SU-DHL-6 (cell line): ENCODE data around the gene SFTPB.
"Not testable (repeated sequence)": the region's sequence is repeated elsewhere in the genome, so short reads cannot be mapped to it uniquely, and the experiment has no call there.

ENCODE experiments used
- H2AFZ ChIP-seq: fragments of 200-600 bp; sonication (generic); 2 replicates; pipeline ENCODE4 v1.6.1; 2014; ENCODE audit warnings: low read depth, mild to moderate bottlenecking, moderate library complexity, mixed read lengths, antibody characterized with exemption, low read length; ENCODE audit not compliant: severe bottlenecking
- H3F3A ChIP-seq: fragments of 200-600 bp; shearing (Covaris generic); 2 replicates; pipeline ENCODE4 v1.6.0; 2016; ENCODE audit warnings: antibody characterized with exemption, mild to moderate bottlenecking; ENCODE audit not compliant: insufficient read depth
- H3K27ac ChIP-seq: fragments of 200-600 bp; sonication (generic); 2 replicates; pipeline ENCODE4 v1.5.1; 2016; ENCODE audit warnings: low read depth, mild to moderate bottlenecking, low read length, moderate library complexity, mixed read lengths
- H3K27me3 ChIP-seq: fragments of 200-600 bp; sonication (generic), shearing (Covaris generic); 2 replicates; pipeline ENCODE4 v1.6.0; 2014; ENCODE audit warnings: mild to moderate bottlenecking, low read length
- H3K36me3 ChIP-seq: fragments of 200-600 bp; sonication (generic); 2 replicates; pipeline ENCODE4 v1.6.1; 2014; ENCODE audit warnings: mild to moderate bottlenecking, low read length, mixed read lengths
- H3K4me2 ChIP-seq: fragments of 300-600, 200-600 bp; shearing (Covaris generic), sonication (generic); 2 replicates; pipeline ENCODE4 v1.6.0; 2014; ENCODE audit warnings: low read length, low read depth, mild to moderate bottlenecking; ENCODE audit not compliant: poor library complexity, severe bottlenecking
- H3K4me3 ChIP-seq: fragments of 200-600 bp; sonication (generic); 2 replicates; pipeline ENCODE4 v1.5.1; 2014; ENCODE audit warnings: antibody characterized with exemption, low read length, mild to moderate bottlenecking, mixed read lengths; ENCODE audit not compliant: insufficient read depth, poor library complexity, severe bottlenecking
- H3K79me2 ChIP-seq: fragments of 200-600 bp; sonication (generic); 2 replicates; pipeline ENCODE4 v1.6.1; 2014; ENCODE audit warnings: mild to moderate bottlenecking, low read length, moderate library complexity; ENCODE audit not compliant: insufficient read depth
- H3K9ac ChIP-seq: fragments of 200-600 bp; sonication (generic); 2 replicates; pipeline ENCODE4 v1.7.0; 2014; ENCODE audit warnings: mild to moderate bottlenecking, low read length
- H3K9me2 ChIP-seq: fragments of 200-600 bp; sonication (generic); replicated peaks from 2 replicates; pipeline ENCODE4 v1.6.1; 2014; ENCODE audit warnings: low read length; ENCODE audit not compliant: insufficient read depth
- H3K9me3 ChIP-seq: fragments of 200-600 bp; sonication (generic); 2 replicates; pipeline ENCODE4 v1.6.1; 2014; ENCODE audit warnings: low read length, mixed read lengths; ENCODE audit not compliant: insufficient read depth
- H4K20me1 ChIP-seq: fragments of 200-600 bp; sonication (generic); 2 replicates; pipeline ENCODE4 v1.6.1; 2014; ENCODE audit warnings: low read depth, mild to moderate bottlenecking, antibody characterized with exemption, low read length, moderate library complexity, mixed read lengths
- CTCF ChIP-seq: fragments of 200-600 bp; sonication (generic); IDR thresholded peaks from one replicate; pipeline ENCODE4 v1.5.1; 2017; ENCODE audit warnings: antibody characterized with exemption, mild to moderate bottlenecking, low read length, moderate library complexity; ENCODE audit not compliant: insufficient read depth, poor library complexity, severe bottlenecking
- EZH2phosphoT487 ChIP-seq: fragments of 200-600 bp; sonication (generic), shearing (Covaris generic); conservative IDR thresholded peaks from 2 replicates; pipeline ENCODE4 v1.6.1; 2018; ENCODE audit warnings: mild to moderate bottlenecking, antibody characterized with exemption, low read length, moderate library complexity, mixed read lengths

SFTPB gene

GRCh38 chr2:85675427-85675826 lies 7.4 kb upstream of the SFTPB start:
- H3K36me3 ChIP-seq = no peaks in the 10 kb centered on the region
- H3K4me2 ChIP-seq = no peak overlapping the region
- H3K9ac ChIP-seq = no peak overlapping the region
- no peaks in the 10 kb centered on the region for H3K9me2 ChIP-seq
- no peaks in the 10 kb centered on the region for H3F3A ChIP-seq
- no peaks in the 10 kb centered on the region for H4K20me1 ChIP-seq
- no peak overlapping the region for H3K4me3 ChIP-seq
- no peak overlapping the region for H3K27ac ChIP-seq
- H3K9me3 ChIP-seq = no peaks in the 10 kb centered on the region
- no peak overlapping the region for H2AFZ ChIP-seq
- no peaks in the 10 kb centered on the region for H3K79me2 ChIP-seq
- H3K27me3 ChIP-seq = no peaks in the 10 kb centered on the region
- TF ChIP-seq CTCF = no peak
- TF ChIP-seq EZH2phosphoT487 = no peak

GRCh38 chr2:85674417-85674816 lies 6.4 kb upstream of the SFTPB start:
- Histone ChIP-seq H3K9ac (no peak overlapping the region), H3F3A (no peaks in the 10 kb centered on the region), H3K4me3 (no peak overlapping the region), H3K9me2 (no peaks in the 10 kb centered on the region), H3K79me2 (no peaks in the 10 kb centered on the region), H3K27ac (no peak overlapping the region), H3K36me3 (no peaks in the 10 kb centered on the region), H2AFZ (no peak overlapping the region), H3K9me3 (no peaks in the 10 kb centered on the region), H3K27me3 (no peaks in the 10 kb centered on the region), H4K20me1 (no peaks in the 10 kb centered on the region), H3K4me2 (no peak overlapping the region)
- TF ChIP-seq EZH2phosphoT487 = no peak
- TF ChIP-seq CTCF = no peak

GRCh38 chr2:85673716-85674375 lies 5.8 kb upstream of the SFTPB start:
- Histone ChIP-seq H3K79me2 (no peaks in the 10 kb centered on the region), H3K9me2 (no peaks in the 10 kb centered on the region), H3K27ac (no peak overlapping the region)

GRCh38 chr2:85672456-85672855 lies 4.5 kb upstream of the SFTPB start:
- Histone ChIP-seq H3K9me2 (no peaks in the 10 kb centered on the region), H3K9me3 (no peaks in the 10 kb centered on the region)

More at GRCh38 chr2:85673716-85674375, 5.8 kb upstream of the SFTPB start:
- TF ChIP-seq EZH2phosphoT487 = no peak
- Histone ChIP-seq H4K20me1 (no peaks in the 10 kb centered on the region), H3K9me3 (no peaks in the 10 kb centered on the region), H3K36me3 (no peaks in the 10 kb centered on the region), H3K27me3 (no peaks in the 10 kb centered on the region), H3K4me2 (no peak overlapping the region), H3K9ac (no peak overlapping the region), H3K4me3 (no peak overlapping the region), H3F3A (no peaks in the 10 kb centered on the region), H2AFZ (no peak overlapping the region)

GRCh38 chr2:85670416-85670815 lies 2.4 kb upstream of the SFTPB start:
- H3K9me2 ChIP-seq = not testable (repeated sequence)

More at GRCh38 chr2:85672456-85672855, 4.5 kb upstream of the SFTPB start:
- no peak for TF ChIP-seq EZH2phosphoT487
- no peak overlapping the region for H3K4me3 ChIP-seq
- H3K27ac ChIP-seq = no peak overlapping the region
- no peaks in the 10 kb centered on the region for H4K20me1 ChIP-seq
- H3F3A ChIP-seq = no peaks in the 10 kb centered on the region
- no peaks in the 10 kb centered on the region for H3K79me2 ChIP-seq
- no peaks in the 10 kb centered on the region for H3K27me3 ChIP-seq
- no peak overlapping the region for H2AFZ ChIP-seq
- no peak overlapping the region for H3K4me2 ChIP-seq
- no peaks in the 10 kb centered on the region for H3K36me3 ChIP-seq
- H3K9ac ChIP-seq = no peak overlapping the region

More at GRCh38 chr2:85670416-85670815, 2.4 kb upstream of the SFTPB start:
- not testable (repeated sequence) for H3K4me2 ChIP-seq, H3K9ac ChIP-seq, H3F3A ChIP-seq, H3K4me3 ChIP-seq, H2AFZ ChIP-seq, H3K27me3 ChIP-seq, H3K36me3 ChIP-seq, H3K9me3 ChIP-seq, H3K79me2 ChIP-seq, H4K20me1 ChIP-seq, H3K27ac ChIP-seq
